Ovary (tissue), 9 donors: ENCODE measurements around the gene LZTS3. TPM values are rescaled to one million over a fixed set of nuclear protein-coding genes. Genes with fewer than 3 reads are reported as not detected.

ENCODE experiments used
- DNase-seq, 5 donors: peaks; one replicate each; pipeline ENCODE4 v3.0.0-alpha.2; 2019 to 2020
- H3K27ac ChIP-seq, 2 donors: fragments of 200-600 bp; one replicate each; pipeline versions ENCODE4 v1.5.1 to v1.8.0; 2019 to 2022
- H3K27me3 ChIP-seq: fragments of 200-600 bp; one replicate; pipeline ENCODE4 v1.8.0; 2022
- H3K36me3 ChIP-seq: fragments of 200-600 bp; sonication (generic); one replicate; pipeline ENCODE4 v1.5.1; 2019
- H3K4me1 ChIP-seq: one replicate; pipeline ENCODE4 v1.8.1; 2013; ENCODE audit warnings: mild to moderate bottlenecking, moderate library complexity; ENCODE audit not compliant: insufficient read depth
- H3K4me3 ChIP-seq: fragments of 200-600 bp; sonication (generic); one replicate; pipeline ENCODE4 v1.5.1; 2017
- H3K9me3 ChIP-seq, 2 donors: fragments of 200-600 bp in 1 of 2; sonication (generic) in 1 of 2; one replicate each; pipeline versions ENCODE4 v1.5.1 to v1.8.1; 2013 to 2019; ENCODE audit warnings: mild to moderate bottlenecking in 1 of 2, moderate library complexity in 1 of 2
- CTCF ChIP-seq, 3 donors: fragments of 450-650 bp in 2 of 3; fragments of 200-600 bp in 1 of 3; IDR thresholded peaks; one replicate each; pipeline versions ENCODE4 v1.5.1 to v1.8.0; 2016 to 2022; ENCODE audit warnings: antibody characterized with exemption in 3 of 3, mild to moderate bottlenecking in 1 of 3
- EP300 ChIP-seq: sonication (generic); formaldehyde crosslinking; IDR thresholded peaks from one replicate; pipeline ENCODE4 v1.6.1; 2017; ENCODE audit warnings: antibody characterized with exemption
- POLR2A ChIP-seq: fragments of 450-650 bp; IDR thresholded peaks from one replicate; pipeline ENCODE4 v1.6.1; 2017; ENCODE audit warnings: antibody characterized with exemption, mild to moderate bottlenecking, moderate library complexity
- WGBS, 3 donors: extraction: QIAGEN DNeasy Blood & Tissue Kit in 1 of 3; methylation state at CpG; one replicate each; pipeline versions ENCODE4 v1.1.5 to v1.1.7; 2013 to 2017; 5-methylcytosine and 5-hydroxymethylcytosine counted together
- intact Hi-C, 4 donors: fragments of 100-400 bp; cut with DNase I; formaldehyde crosslinking; loops; one replicate each; pipeline versions ENCODE4 v1.11.0 to v1.15.1; 2022 to 2023
- polyA plus RNA-seq, 2 donors: library from polyadenylated mRNA; stranded (reverse); fragments of 200-250 nt in 1 of 2; fragments of 350-450 nt in 1 of 2; fragmentation: Illumina TruSeq in 1 of 2; extraction: RNeasy Lipid Tissue Mini Kit (QIAGEN cat#74804) in 1 of 2; gene quantifications; one replicate each; pipeline ENCODE4 v1.2.3, GENCODE V29; 2013 to 2014
- total RNA-seq, 7 donors: library from RNA; depleted of rRNA in 2 of 7; stranded (reverse); fragments of >200 nt in 2 of 7; fragmentation: NEBNext Ultra II Directional in 3 of 7; extraction: Animal tissue kit (Norgen Biotek cat#: 25700) in 3 of 7; gene quantifications; one replicate each; pipeline versions ENCODE4 v1.1.0 to v1.2.4, GENCODE V29; 2016 to 2023
- donor health status: DM: no; HTN: no; CAD: no; lungs with moderate emphysema.
- donor health status: DM: no; HTN: no; CAD: no.
- donor health status: Bipolar disorder and iron deficiency.
- donor health status: DM: yes; HTN: yes; CAD: no.
- donor health status: DM: no; HTN: no; CAD: no.
- donor health status: DM: yes; HTN: yes; CAD: no.

The LZTS3 gene
- total and polyA plus RNA-seq, 9 donors: 4.2 to 27.4 (median 18.2) TPM

- no peak overlapping the region for H3K27ac ChIP-seq
- H3K27me3 ChIP-seq: no peaks in the 10 kb centered on the region
- H3K4me3 ChIP-seq: no peak overlapping the region
- intact Hi-C loops: no loop called here
- TF ChIP-seq EP300: no peak
- no peak for TF ChIP-seq CTCF (IDR thresholded peaks at IDR 0.05)
- no peak for TF ChIP-seq POLR2A
- H3K4me1 ChIP-seq: peaks cover 7% of the 10 kb centered on the region
- no peak for DNase-seq
- H3K9me3 ChIP-seq: no peaks in the 10 kb centered on the region
- 86 to 92% (median 88%) methylated on average over 27 of the region's 27 CpGs for WGBS, 3 donors
- H3K36me3 ChIP-seq: no peaks in the 10 kb centered on the region
Measured at GRCh38 chr20:3199976-3200755, 26.8 kb upstream of the LZTS3 start.

GRCh38 chr20:3199206-3199605 is 25.9 kb upstream of the LZTS3 start:
- no peaks in the 10 kb centered on the region for H3K36me3 ChIP-seq

GRCh38 chr20:3195590-3196237 is 22.4 kb upstream of the LZTS3 start:
- H3K4me3 ChIP-seq: no peak overlapping the region
- H3K27ac ChIP-seq: no peak overlapping the region
- no peaks in the 10 kb centered on the region for H3K36me3 ChIP-seq
- intact Hi-C loops: no loop called here
- DNase-seq: no peak
- H3K9me3 ChIP-seq: no peaks in the 10 kb centered on the region
- H3K4me1 ChIP-seq: no peaks in the 10 kb centered on the region
- no peaks in the 10 kb centered on the region for H3K27me3 ChIP-seq
- TF ChIP-seq POLR2A (no peak), EP300 (no peak), CTCF (IDR thresholded peaks at IDR 0.05) (no peak)
- WGBS, 3 donors: 87 to 88% (median 88%) methylated on average over 7 of the region's 7 CpGs

More at GRCh38 chr20:3199206-3199605, 25.9 kb upstream of the LZTS3 start:
- Histone ChIP-seq H3K4me1 (peaks cover 7% of the 10 kb centered on the region), H3K27me3 (no peaks in the 10 kb centered on the region), H3K9me3 (no peaks in the 10 kb centered on the region), H3K27ac (no peak overlapping the region), H3K4me3 (no peak overlapping the region)
- WGBS, 3 donors: 45 to 73% (median 49%) methylated on average over 2 of the region's 2 CpGs
- TF ChIP-seq POLR2A (no peak), EP300 (no peak), CTCF (IDR thresholded peaks at IDR 0.05) (no peak)
- no peak for DNase-seq
- intact Hi-C loops: no loop called here

- TF ChIP-seq POLR2A (no peak), CTCF (IDR thresholded peaks at IDR 0.05) (no peak), EP300 (no peak)
- H3K4me1 ChIP-seq: no peaks in the 10 kb centered on the region
- H3K27ac ChIP-seq: no peak overlapping the region
- no peak overlapping the region for H3K4me3 ChIP-seq
- H3K9me3 ChIP-seq: no peaks in the 10 kb centered on the region
- 83 to 89% (median 89%) methylated on average over 8 to 10 of the region's 10 CpGs for WGBS, 3 donors
- DNase-seq: no peak
- no peaks in the 10 kb centered on the region for H3K27me3 ChIP-seq
- H3K36me3 ChIP-seq: no peaks in the 10 kb centered on the region
- intact Hi-C loops: no loop called here
Measured at GRCh38 chr20:3194617-3195280, 21.4 kb upstream of the LZTS3 start.
